Prostate gland (tissue), 2 donors: ENCODE results near the gene SLC12A5.

Experiments used
- POLR2A ChIP-seq: fragments of 450-650 bp; IDR thresholded peaks from one replicate; pipeline ENCODE4 v1.6.1; 2016; ENCODE audit warnings: antibody characterized with exemption, mild to moderate bottlenecking
- POLR2AphosphoS5 ChIP-seq: sonication (generic); formaldehyde crosslinking; IDR thresholded peaks from one replicate; pipeline ENCODE4 v1.6.1; 2017; ENCODE audit warnings: antibody characterized with exemption
- TF ChIP-seq, protein P1 (sequence below), 4 experiments: fragments of 200-600 bp in 2 of 4; fragments of 450-650 bp in 2 of 4; sonication (generic) in 2 of 4; IDR thresholded peaks; 1 replicate in 3 of 4; 2 replicates in 1 of 4; pipeline ENCODE4 v1.5.1; 2016 to 2019; ENCODE audit warnings: antibody characterized with exemption in 4 of 4, mild to moderate bottlenecking in 2 of 4, moderate library complexity in 2 of 4

DNA sequence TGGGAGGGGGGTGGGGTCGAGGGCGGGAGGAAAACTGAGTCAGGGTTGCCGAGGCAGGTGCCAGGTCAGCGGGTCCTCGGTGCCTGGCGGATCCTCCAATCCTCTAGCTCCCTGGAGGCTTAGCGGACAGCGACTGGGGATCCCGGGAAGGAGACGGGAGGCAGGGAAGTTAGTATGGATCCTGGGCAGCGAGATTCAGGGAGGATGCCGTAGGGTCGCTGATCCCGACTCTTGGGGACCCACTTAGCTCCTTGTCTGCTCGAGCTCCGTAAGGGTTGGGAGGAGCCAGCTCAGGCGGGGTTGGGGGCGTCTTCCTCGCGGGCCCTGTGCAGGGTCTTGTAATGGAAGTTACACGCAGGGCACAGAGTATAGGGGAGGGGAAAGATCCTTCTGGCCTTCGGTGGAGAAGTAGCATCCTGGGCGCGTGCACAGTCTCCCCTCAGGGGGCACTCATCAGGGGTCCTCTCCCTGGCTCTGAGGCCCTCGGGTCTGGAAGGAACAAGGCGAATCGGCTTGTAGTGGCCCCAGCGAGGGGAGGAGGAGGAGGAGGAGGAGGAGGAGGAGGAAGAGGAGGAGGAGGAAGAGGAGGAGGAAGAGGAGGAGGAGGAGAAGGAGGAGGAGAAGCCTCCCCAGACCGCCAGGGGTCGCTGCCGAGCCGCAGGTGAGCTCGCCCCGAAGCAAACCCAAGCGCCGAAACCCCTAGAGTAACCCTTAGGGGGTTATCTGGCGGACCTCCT lies 6.4 kb upstream of the SLC12A5 start:
- TF ChIP-seq, protein P1, sequence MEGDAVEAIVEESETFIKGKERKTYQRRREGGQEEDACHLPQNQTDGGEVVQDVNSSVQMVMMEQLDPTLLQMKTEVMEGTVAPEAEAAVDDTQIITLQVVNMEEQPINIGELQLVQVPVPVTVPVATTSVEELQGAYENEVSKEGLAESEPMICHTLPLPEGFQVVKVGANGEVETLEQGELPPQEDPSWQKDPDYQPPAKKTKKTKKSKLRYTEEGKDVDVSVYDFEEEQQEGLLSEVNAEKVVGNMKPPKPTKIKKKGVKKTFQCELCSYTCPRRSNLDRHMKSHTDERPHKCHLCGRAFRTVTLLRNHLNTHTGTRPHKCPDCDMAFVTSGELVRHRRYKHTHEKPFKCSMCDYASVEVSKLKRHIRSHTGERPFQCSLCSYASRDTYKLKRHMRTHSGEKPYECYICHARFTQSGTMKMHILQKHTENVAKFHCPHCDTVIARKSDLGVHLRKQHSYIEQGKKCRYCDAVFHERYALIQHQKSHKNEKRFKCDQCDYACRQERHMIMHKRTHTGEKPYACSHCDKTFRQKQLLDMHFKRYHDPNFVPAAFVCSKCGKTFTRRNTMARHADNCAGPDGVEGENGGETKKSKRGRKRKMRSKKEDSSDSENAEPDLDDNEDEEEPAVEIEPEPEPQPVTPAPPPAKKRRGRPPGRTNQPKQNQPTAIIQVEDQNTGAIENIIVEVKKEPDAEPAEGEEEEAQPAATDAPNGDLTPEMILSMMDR (IDR thresholded peaks at IDR 0.05), result peak; percentile 34 to 74 (median 63)
- no peak for TF ChIP-seq POLR2AphosphoS5
- TF ChIP-seq POLR2A, result no peak
